ENCODE data around the gene KCNAB2. TPM values are rescaled to one million over a fixed set of nuclear protein-coding genes. Genes with fewer than 3 reads are reported as not detected.
"Not testable (repeated sequence)": the region's sequence is repeated elsewhere in the genome, so short reads cannot be mapped to it uniquely, and the experiment has no call there.

KCNAB2 gene
- total RNA-seq, 1 donor from 2014 or later: 17.9 TPM

GRCh38 chr1:6054596-6054995, 8.9 kb downstream of the KCNAB2 start:
- intact Hi-C loops (cut with DNase I): loop anchor here (5.0 kb wide), 1 partner anchor 193 kb away; no protein-coding TSS in a partner anchor

DNA sequence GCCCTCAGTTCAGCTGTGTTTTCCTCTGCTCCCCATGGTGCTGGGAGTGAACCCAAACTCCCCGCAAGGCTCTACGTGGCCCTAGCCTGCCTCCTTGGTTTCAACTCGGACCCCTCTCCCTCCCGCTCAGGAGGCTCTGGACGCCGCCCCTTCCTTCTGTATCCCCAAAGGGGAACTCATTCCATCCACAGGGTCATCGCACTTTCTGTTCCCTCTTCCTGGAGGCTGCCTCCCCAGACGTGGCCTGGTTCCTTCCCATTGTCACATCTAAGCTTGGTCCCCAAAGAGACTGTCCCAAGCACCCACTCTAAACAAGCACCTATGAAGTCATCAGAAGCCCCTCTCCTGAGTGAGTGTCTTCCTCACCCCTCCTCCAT, 10.9 kb downstream of the KCNAB2 start:
- Histone ChIP-seq H3K9me3 (no peaks in the 10 kb centered on the region), H3K27ac (no peak overlapping the region), H3K4me3 (no peak overlapping the region), H3K36me3 (no peaks in the 10 kb centered on the region), H3K4me1 (no peaks in the 10 kb centered on the region), H3K27me3 (no peaks in the 10 kb centered on the region)
- DNase-seq (ENCODE audit: low spot score in 2 of 2): no peak
- TF ChIP-seq, protein P1, sequence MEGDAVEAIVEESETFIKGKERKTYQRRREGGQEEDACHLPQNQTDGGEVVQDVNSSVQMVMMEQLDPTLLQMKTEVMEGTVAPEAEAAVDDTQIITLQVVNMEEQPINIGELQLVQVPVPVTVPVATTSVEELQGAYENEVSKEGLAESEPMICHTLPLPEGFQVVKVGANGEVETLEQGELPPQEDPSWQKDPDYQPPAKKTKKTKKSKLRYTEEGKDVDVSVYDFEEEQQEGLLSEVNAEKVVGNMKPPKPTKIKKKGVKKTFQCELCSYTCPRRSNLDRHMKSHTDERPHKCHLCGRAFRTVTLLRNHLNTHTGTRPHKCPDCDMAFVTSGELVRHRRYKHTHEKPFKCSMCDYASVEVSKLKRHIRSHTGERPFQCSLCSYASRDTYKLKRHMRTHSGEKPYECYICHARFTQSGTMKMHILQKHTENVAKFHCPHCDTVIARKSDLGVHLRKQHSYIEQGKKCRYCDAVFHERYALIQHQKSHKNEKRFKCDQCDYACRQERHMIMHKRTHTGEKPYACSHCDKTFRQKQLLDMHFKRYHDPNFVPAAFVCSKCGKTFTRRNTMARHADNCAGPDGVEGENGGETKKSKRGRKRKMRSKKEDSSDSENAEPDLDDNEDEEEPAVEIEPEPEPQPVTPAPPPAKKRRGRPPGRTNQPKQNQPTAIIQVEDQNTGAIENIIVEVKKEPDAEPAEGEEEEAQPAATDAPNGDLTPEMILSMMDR (IDR thresholded peaks at IDR 0.05): no peak
- intact Hi-C loops (cut with DNase I): no loop called here

More at GRCh38 chr1:6054596-6054995, 8.9 kb downstream of the KCNAB2 start:
- H3K4me1 ChIP-seq: no peaks in the 10 kb centered on the region
- no peak overlapping the region for H3K27ac ChIP-seq
- no peaks in the 10 kb centered on the region for H3K9me3 ChIP-seq
- no peaks in the 10 kb centered on the region for H3K36me3 ChIP-seq
- TF ChIP-seq, protein P1 (IDR thresholded peaks at IDR 0.05): no peak
- H3K27me3 ChIP-seq: no peaks in the 10 kb centered on the region
- H3K4me3 ChIP-seq: no peak overlapping the region
- no peak for DNase-seq (ENCODE audit: low spot score in 2 of 2)

DNA sequence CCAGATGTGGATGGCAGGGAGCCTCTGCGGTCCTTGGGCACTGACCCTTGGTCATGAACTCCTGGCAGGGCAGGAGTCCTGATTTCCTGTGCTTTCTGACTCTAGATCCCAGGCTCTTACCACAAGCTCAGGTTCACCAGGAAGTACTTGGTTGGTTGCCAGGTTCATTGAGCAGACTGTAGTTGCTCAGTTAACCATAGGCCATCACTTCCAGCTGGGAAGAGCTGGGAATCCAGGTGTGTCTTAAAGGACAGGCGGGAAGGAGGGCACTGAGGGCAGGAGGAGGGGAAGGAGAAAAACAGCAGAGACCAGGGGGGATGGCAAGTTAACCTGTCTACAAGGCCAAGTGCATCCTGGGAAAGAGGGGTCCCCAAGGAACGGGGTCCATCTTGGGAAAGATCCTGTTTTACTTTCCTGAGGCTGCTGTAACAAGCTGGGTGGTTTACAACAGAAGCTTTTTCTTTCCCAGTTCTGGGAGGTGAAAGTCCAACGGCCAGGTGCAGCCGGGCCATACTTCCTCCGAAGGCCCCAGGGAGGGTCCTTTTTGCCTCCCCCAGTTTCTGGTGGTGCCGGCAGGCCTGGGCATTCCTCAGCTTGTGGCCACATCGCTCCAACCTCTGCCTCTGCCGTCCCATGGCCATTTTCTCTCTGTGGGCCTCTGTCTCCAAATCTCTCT, 11.6 kb downstream of the KCNAB2 start:
- no peak overlapping the region for H3K4me3 ChIP-seq
- no peaks in the 10 kb centered on the region for H3K27me3 ChIP-seq
- no peaks in the 10 kb centered on the region for H3K9me3 ChIP-seq
- TF ChIP-seq, protein P1 (IDR thresholded peaks at IDR 0.05): no peak
- intact Hi-C loops (cut with DNase I): no loop called here
- DNase-seq (ENCODE audit: low spot score in 2 of 2): no peak
- no peak overlapping the region for H3K27ac ChIP-seq
- H3K4me1 ChIP-seq: no peaks in the 10 kb centered on the region
- H3K36me3 ChIP-seq: no peaks in the 10 kb centered on the region

DNA sequence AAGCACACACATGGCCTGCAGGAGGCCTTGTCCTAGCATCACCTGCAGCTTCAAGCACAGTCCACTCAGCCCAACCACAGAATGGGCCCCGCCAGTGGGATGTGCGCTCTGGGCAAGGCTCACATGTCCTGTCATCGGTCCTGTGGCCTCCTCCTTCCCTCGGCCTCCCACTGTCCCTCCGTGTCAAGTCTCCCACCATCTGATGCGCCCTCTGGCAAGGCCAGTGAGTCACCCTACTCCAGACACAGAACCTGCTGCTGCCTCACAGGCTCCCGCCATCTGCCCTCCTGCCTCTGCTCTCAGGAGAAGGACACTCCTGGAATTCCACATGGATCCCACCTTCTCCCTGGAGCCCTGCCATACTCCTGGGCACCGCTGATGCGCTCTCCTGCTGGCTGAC, 14.2 kb downstream of the KCNAB2 start:
- DNase-seq (ENCODE audit: low spot score in 2 of 2): no peak
- intact Hi-C loops (cut with DNase I): no loop called here
- Histone ChIP-seq H3K9me3 (no peaks in the 10 kb centered on the region), H3K27me3 (no peaks in the 10 kb centered on the region), H3K27ac (no peak overlapping the region), H3K4me1 (no peaks in the 10 kb centered on the region), H3K36me3 (peaks cover 0 to under 1% of the 10 kb centered on the region in 2 donors), H3K4me3 (no peak overlapping the region)
- TF ChIP-seq, protein P1 (IDR thresholded peaks at IDR 0.05): no peak

GRCh38 chr1:6062670-6063069, 17.0 kb downstream of the KCNAB2 start:
- Histone ChIP-seq H3K36me3 (peaks cover 0 to 3% of the 10 kb centered on the region in 2 donors), H3K4me3 (no peak overlapping the region), H3K27me3 (no peaks in the 10 kb centered on the region), H3K9me3 (no peaks in the 10 kb centered on the region), H3K27ac (no peak overlapping the region), H3K4me1 (no peaks in the 10 kb centered on the region)
- TF ChIP-seq, protein P1 (IDR thresholded peaks at IDR 0.05): no peak
- no peak for DNase-seq (ENCODE audit: low spot score in 2 of 2)
- intact Hi-C loops (cut with DNase I): no loop called here

- H3K4me1 ChIP-seq; DNase-seq (ENCODE audit: low spot score in 2 of 2); H3K27ac ChIP-seq; H3K9me3 ChIP-seq; intact Hi-C loops (cut with DNase I); H3K36me3 ChIP-seq; H3K4me3 ChIP-seq; H3K27me3 ChIP-seq: not testable (repeated sequence)
Measured at GRCh38 chr1:6063532-6064053, 17.9 kb downstream of the KCNAB2 start.
